HepG2 (cell line): ENCODE measurements around the gene TMA7B. TPM values are rescaled to one million over a fixed set of nuclear protein-coding genes. Genes with fewer than 3 reads are reported as not detected.

Experiments used
- ATAC-seq: fragments of 200-7000 bp; cut with Tn5 transposase; 3 replicates; pipeline ENCODE4 v1.9.1; 2020; ENCODE audit warnings: mild to moderate bottlenecking, moderate library complexity
- BruUV-seq: library from RNA; stranded (reverse); fragments of 400-500 nt; replicated peaks from 2 replicates; lab custom pipeline; 2021; lab: Mats Ljungman, UMichigan
- CTCF ChIA-PET: fragments of 300-600 bp; formaldehyde crosslinking; extraction: SDS; loops from one replicate; lab custom pipeline; 2021; ENCODE audit warnings: low total read pairs, inconsistent platforms, low intra/inter-chr PET ratio; lab: Yijun Ruan, JAX
- POLR2A ChIA-PET: fragments of 350-600 bp; sonication (Branson Sonifier 250); formaldehyde crosslinking; loops from one replicate; lab custom pipeline; 2020; ENCODE audit warnings: antibody characterized with exemption, inconsistent platforms; lab: Yijun Ruan, JAX
- DNase-seq: peaks from one replicate; pipeline ENCODE4 v3.0.0-alpha.2; 2015; ENCODE audit warnings: low spot score
- FAIRE-seq: peaks from 3 replicates; lab custom pipeline; 2011; peaks lifted over from hg19 to GRCh38; lab: Jason Lieb, UNC
- H2AFZ ChIP-seq: one replicate; pipeline ENCODE4 v1.6.1; 2011; ENCODE audit warnings: low read length, inconsistent platforms
- H3K27ac ChIP-seq: fragments of 300-600 bp; 3 replicates; pipeline ENCODE4 v1.8.0; 2011; ENCODE audit warnings: mixed run types, mild to moderate bottlenecking, mixed read lengths, low read length, inconsistent platforms; ENCODE audit not compliant: insufficient read depth; ENCODE audit errors: extremely low read length
- H3K27me3 ChIP-seq, 2 experiments: fragments of 200-600 bp in 1 of 2; 2 replicates in 1 of 2; 3 replicates in 1 of 2; pipeline versions ENCODE4 v1.6.0 to v1.8.0; 2011; ENCODE audit warnings: low read length in 2 of 2, mild to moderate bottlenecking in 2 of 2, moderate library complexity in 2 of 2, inconsistent platforms in 1 of 2; ENCODE audit not compliant: insufficient read depth in 2 of 2, control insufficient read depth in 1 of 2
- H3K36me3 ChIP-seq, 2 experiments: fragments of 200-600 bp in 1 of 2; replicated peaks in 1 of 2; 2 replicates in 1 of 2; 3 replicates in 1 of 2; pipeline versions ENCODE4 v1.5.1 to v1.8.0; 2011; ENCODE audit warnings: low read length in 2 of 2, inconsistent platforms in 1 of 2; ENCODE audit not compliant: insufficient read depth in 2 of 2, control insufficient read depth in 1 of 2
- H3K4me1 ChIP-seq: 2 replicates; pipeline ENCODE4 v1.5.1; 2012; ENCODE audit warnings: low read length, inconsistent platforms; ENCODE audit not compliant: insufficient read depth
- H3K4me2 ChIP-seq: 2 replicates; pipeline ENCODE4 v1.6.0; 2011; ENCODE audit warnings: low read depth, low read length, inconsistent platforms
- H3K4me3 ChIP-seq, 3 experiments: fragments of 200-600 bp in 1 of 3; sonication (generic), shearing (Covaris generic) in 1 of 3; replicated peaks in 1 of 3; 2 replicates each; pipeline ENCODE4 v1.5.1; 2011 to 2016; ENCODE audit warnings: low read length in 3 of 3, inconsistent platforms in 2 of 3, low read depth in 2 of 3, mild to moderate bottlenecking in 2 of 3, control low read depth in 1 of 3, mixed read lengths in 1 of 3; ENCODE audit not compliant: insufficient read depth in 1 of 3
- H3K79me2 ChIP-seq: one replicate; pipeline ENCODE4 v1.6.1; 2011; ENCODE audit warnings: low read length, inconsistent platforms; ENCODE audit not compliant: insufficient read depth
- H3K9ac ChIP-seq: 2 replicates; pipeline ENCODE4 v1.6.0; 2011; ENCODE audit warnings: mild to moderate bottlenecking, low read depth, low read length, inconsistent platforms; ENCODE audit not compliant: insufficient read depth
- H3K9me3 ChIP-seq: 2 replicates; pipeline ENCODE4 v1.5.1; 2012; ENCODE audit warnings: mild to moderate bottlenecking, low read length
- H4K20me1 ChIP-seq: 2 replicates; pipeline ENCODE4 v1.6.0; 2011; ENCODE audit warnings: inconsistent platforms, mild to moderate bottlenecking, low read length, moderate library complexity; ENCODE audit not compliant: insufficient read depth
- GRHL1 ChIP-seq: sonication (generic); formaldehyde crosslinking; conservative IDR thresholded peaks from 2 replicates; pipeline ENCODE4 v1.8.0; 2022; ENCODE audit warnings: missing genetic modification reagents
- MEIS1 ChIP-seq: sonication (generic); formaldehyde crosslinking; IDR thresholded peaks from 2 replicates; pipeline ENCODE4 v1.9.0; 2021; ENCODE audit warnings: mild to moderate bottlenecking, missing genetic modification reagents, moderate library complexity, borderline replicate concordance
- SAFB2 ChIP-seq: sonication (generic); formaldehyde crosslinking; IDR thresholded peaks from 2 replicates; pipeline ENCODE4 v1.5.1; 2020; ENCODE audit warnings: missing genetic modification reagents, low read depth, mild to moderate bottlenecking, borderline replicate concordance
- SCMH1 ChIP-seq: sonication (generic); formaldehyde crosslinking; IDR thresholded peaks from 2 replicates; pipeline ENCODE4 v1.9.0; 2021; ENCODE audit warnings: missing genetic modification reagents, mild to moderate bottlenecking, borderline replicate concordance
- TBL1XR1 ChIP-seq: fragments of 150-350 bp; IDR thresholded peaks from 2 replicates; pipeline ENCODE4 v1.6.1; 2014; ENCODE audit warnings: borderline replicate concordance, low read length; ENCODE audit not compliant: partially characterized antibody
- ZBTB2 ChIP-seq: sonication (generic); formaldehyde crosslinking; IDR thresholded peaks from 2 replicates; pipeline ENCODE4 v1.8.0; 2022; ENCODE audit warnings: low read depth, missing genetic modification reagents
- ZKSCAN1 ChIP-seq: fragments of 150-350 bp; IDR thresholded peaks from 2 replicates; pipeline ENCODE4 v1.6.1; 2014; ENCODE audit warnings: low read length
- ZNF564 ChIP-seq: sonication (generic); formaldehyde crosslinking; IDR thresholded peaks from 2 replicates; pipeline ENCODE4 v1.8.1; 2023; ENCODE audit warnings: mild to moderate bottlenecking, missing genetic modification reagents
- ZNF746 ChIP-seq: sonication (generic); formaldehyde crosslinking; IDR thresholded peaks from 2 replicates; pipeline ENCODE4 v1.8.0; 2022; ENCODE audit warnings: mild to moderate bottlenecking, missing genetic modification reagents
- ZNF841 ChIP-seq: sonication (generic); formaldehyde crosslinking; IDR thresholded peaks from 2 replicates; pipeline ENCODE4 v1.8.1; 2023; ENCODE audit warnings: missing genetic modification reagents, borderline replicate concordance
- WGBS: methylation state at CpG from one replicate; pipeline ENCODE4 v1.1.6; 2017; ENCODE audit warnings: low lambda C conversion rate; 5-methylcytosine and 5-hydroxymethylcytosine counted together
- in situ Hi-C: cut with HindIII; loops from 2 replicates; pipeline ENCODE4 v1.10.0; 2017; ENCODE audit warnings: low pct_unique_long_range_greater_than_20kb; ENCODE audit not compliant: extremely low pct_ligation_motif_present
- intact Hi-C: fragments of 100-400 bp; cut with micrococcal nuclease; formaldehyde crosslinking; loops from one replicate; pipeline ENCODE4 v1.10.0; 2022; ENCODE audit not compliant: unreplicated experiment
- polyA plus RNA-seq, 8 experiments: library from polyadenylated mRNA; depleted of rRNA in 3 of 8; stranded (reverse) in 7 of 8; unstranded in 1 of 8; fragments of >200 nt; fragmentation: Illumina TruSeq in 4 of 8; extraction: Trizol in 4 of 8; gene quantifications; 2 replicates each; pipeline versions ENCODE4 v1.2.1 to v1.2.3, GENCODE V29; 2011 to 2016; ENCODE audit warnings: low read depth in 4 of 8, missing spikeins in 1 of 8, mixed read lengths in 1 of 8; ENCODE audit not compliant: insufficient read depth in 1 of 8
- total RNA-seq, 5 experiments: library from RNA; depleted of rRNA; stranded (reverse); fragments of >200 nt; fragmentation: Illumina TruSeq; extraction: Trizol; gene quantifications; 2 replicates each; pipeline ENCODE4 v1.2.3, GENCODE V29; 2016; ENCODE audit warnings: low read depth in 1 of 5

The TMA7B gene
- total and polyA plus RNA-seq, 2 of the 13 experiments (the other 11 are each of a cell fraction or from before 2014, with no cell fraction given): not detected

DNA sequence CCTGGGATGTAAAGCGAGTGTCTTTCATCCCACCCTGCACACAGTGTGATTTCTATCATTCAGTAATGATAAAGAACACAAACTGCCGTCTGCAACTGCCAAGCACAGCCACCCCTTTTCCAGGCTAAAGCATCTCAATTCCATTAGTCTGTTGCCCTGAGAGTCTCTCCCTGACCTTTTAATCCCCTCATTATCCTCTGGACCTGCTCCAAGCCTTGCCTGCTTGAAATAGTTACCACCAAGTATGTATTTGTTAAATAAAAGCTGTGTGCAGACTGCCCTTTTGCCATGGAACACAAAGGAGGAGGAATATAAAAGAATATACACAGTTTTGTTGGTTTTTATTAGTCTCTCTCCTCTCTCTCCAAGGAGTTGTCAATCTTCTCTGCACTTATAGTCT is 46.3 kb upstream of the TMA7B start:
- H3K27me3 ChIP-seq: peaks cover 0 to 17% of the 10 kb centered on the region in 2 experiments; a peak in 2 of 5 replicates
- no peak overlapping the region for H3K9ac ChIP-seq
- H3K4me2 ChIP-seq: no peak overlapping the region
- no peak overlapping the region for H3K27ac ChIP-seq
- CTCF ChIA-PET: no interaction called here
- in situ Hi-C loops (no loop called here), intact Hi-C loops (no loop called here)
- no peak overlapping the region for H2AFZ ChIP-seq
- 0% methylated on average over 2 of the region's 2 CpGs for WGBS
- no peaks in the 10 kb centered on the region for H3K9me3 ChIP-seq
- H4K20me1 ChIP-seq: no peaks in the 10 kb centered on the region
- FAIRE-seq: no peak
- TF ChIP-seq TBL1XR1 (no peak), ZKSCAN1 (no peak), ZNF564 (CRISPR knock-in tag) (no peak), ZNF746 (CRISPR knock-in tag) (no peak), ZBTB2 (no peak), SCMH1 (CRISPR knock-in tag) (no peak), ZNF841 (no peak), SAFB2 (CRISPR knock-in tag) (no peak), GRHL1 (CRISPR knock-in tag) (no peak), MEIS1 (CRISPR knock-in tag) (no peak)
- POLR2A ChIA-PET: no interaction called here
- no peaks in the 10 kb centered on the region for H3K36me3 ChIP-seq
- H3K4me3 ChIP-seq: no peak overlapping the region
- H3K4me1 ChIP-seq: no peaks in the 10 kb centered on the region
- no peaks in the 10 kb centered on the region for H3K79me2 ChIP-seq
- no TSS peak for BruUV-seq
- no peak for DNase-seq
- ATAC-seq: no peak
